HG02623 (cell line): Measurements from ENCODE around the gene ACCSL.
A peak's percentile ranks its signal among the peaks of the same experiment; 100 is the strongest.

ENCODE experiments used
- ATAC-seq: cut with Tn5 transposase; IDR thresholded peaks from one replicate; pipeline ENCODE4 v1.9.1; 2021; ENCODE audit warnings: moderate library complexity; ENCODE audit not compliant: unreplicated experiment

Gene ACCSL

DNA sequence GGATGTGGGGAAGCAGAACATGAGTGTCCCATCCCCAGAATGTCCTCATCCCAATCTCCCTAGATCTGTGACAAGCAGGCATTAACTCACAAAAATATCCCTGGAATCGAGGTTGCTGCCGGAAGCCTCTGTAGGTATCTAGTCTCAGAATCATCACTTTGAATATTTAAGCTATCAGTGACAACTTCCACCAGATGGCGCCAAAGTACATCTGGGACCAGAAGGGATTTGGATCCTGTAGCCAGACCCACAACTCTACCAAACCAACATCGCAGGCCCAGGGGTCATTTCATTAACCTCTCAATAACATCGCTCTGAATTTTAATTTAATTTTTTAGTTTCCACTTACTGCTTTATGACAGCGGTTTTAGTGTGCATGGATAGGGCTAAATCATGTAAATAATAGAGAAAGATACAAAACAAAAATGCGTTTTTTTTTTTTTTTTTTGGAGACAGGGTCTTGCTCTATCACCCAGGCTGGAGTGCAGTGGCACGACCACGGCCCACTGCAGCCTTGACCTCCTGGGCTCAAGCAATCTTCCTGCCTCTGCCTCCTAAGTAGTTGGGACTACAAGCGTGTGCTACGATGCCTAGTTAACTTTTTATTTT is 46.6 kb downstream of the ACCSL start:
- ATAC-seq, result no peak

DNA sequence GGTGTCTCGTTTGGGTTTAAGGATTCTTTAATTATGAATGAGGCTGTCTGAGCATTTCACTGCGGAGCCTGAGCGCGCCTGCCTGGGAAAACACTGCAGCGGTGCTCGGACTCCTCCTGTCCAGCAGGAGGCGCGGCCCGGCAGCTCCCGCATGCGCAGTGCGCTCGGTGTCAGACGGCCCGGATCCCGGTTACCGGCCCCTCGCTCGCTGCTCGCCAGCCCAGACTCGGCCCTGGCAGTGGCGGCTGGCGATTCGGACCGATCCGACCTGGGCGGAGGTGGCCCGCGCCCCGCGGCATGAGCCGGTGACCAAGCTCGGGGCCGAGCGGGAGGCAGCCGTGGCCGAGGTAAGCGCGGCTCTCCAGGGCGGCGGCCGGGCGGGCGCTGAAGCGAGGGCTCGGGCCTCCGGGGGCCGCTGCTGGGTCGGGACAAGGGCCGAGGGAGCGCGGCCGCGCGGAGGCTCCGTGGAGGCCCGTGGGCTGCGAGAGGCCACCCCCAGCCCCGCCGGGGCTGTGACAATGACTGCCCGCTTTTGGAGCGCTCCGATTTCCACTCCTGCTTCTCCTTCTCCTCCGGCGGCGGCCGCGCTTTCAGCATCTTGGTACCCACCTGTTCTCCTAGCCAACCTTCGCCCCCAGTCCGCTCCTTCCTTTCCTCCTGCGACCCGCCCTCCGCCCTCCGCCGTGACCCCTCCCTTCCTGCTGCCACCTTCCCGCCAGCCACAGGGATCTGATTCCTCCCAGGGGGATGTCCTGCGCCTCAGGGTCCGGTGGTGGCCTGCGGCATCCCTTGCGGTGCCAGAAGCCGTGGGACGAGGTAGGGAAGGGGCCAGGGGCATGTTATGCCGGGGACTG is 48.0 kb downstream of the ACCSL start, which contains the start of gene EXT2:
EXT2 (plus strand) TSS at position 173 of the 854 bp plus-strand sequence. CDS start 12,035 bp downstream, outside the sequence.
- ATAC-seq, result peak; percentile 86

- ATAC-seq, result no peak
These were observed 48.8 kb downstream of the ACCSL start for GRCh38 chr11:44096360-44097185.

DNA sequence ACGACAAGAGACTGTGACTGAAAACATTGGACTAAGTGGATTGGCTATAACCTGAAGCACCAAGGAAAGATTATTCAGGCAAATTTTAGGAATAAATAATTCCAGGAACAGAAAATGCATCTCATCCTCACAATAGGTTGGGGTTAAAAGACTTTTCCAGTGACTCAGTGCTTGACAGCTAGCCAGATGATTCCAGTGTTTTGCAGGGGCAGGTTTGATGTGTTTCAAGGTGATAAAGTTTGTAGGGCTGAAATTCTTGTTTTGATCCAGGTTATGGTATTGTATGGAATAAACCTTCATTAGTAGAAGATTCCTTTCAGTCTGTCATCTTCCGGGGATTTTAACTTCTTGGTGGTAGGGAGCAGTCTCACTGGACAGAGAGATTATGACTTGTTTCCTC is 50.0 kb downstream of the ACCSL start:
- no peak for ATAC-seq

DNA sequence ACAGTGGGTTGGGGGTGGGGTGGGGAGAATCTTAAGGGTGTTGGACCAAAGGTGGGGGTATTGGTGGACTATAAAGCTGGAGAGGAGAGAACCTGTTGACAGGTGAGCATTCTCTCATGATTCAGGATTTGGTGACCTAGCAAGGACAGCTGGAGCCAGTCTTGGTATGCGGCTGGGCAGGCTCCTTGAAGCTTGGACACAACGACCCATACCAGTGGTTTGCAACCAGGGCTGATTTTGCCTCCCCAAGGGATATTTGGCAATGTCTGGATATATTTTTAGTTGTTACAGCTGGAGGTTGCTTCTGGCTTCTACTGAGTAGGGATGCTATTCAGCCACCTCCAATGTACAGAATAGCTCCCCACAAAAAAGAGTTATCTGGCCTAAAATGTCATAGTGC is 53.3 kb downstream of the ACCSL start:
- ATAC-seq, result no peak

GRCh38 chr11:44104481-44105294 is 56.9 kb downstream of the ACCSL start:
- ATAC-seq, result no peak

- ATAC-seq, result no peak
These were observed 60.5 kb downstream of the ACCSL start for GRCh38 chr11:44108260-44108659.
